ENCODE results near the gene MRGPRX3. TPM values are rescaled to one million over a fixed set of nuclear protein-coding genes. Genes with fewer than 3 reads are reported as not detected.

The MRGPRX3 gene
- total and polyA plus RNA-seq, 12 donors, result not detected

- H3K9me3 ChIP-seq, result peaks cover 0 to 8% (median 0%) of the 10 kb centered on the region in 11 donors
- DNase-seq (no peak), ATAC-seq (peak in 1 of 8 donors; percentile 37)
- 68 to 78% methylated on average over 4 of the region's 4 CpGs for WGBS, 2 donors
- H3K4me3 ChIP-seq, result no peak overlapping the region
- H3K4me1 ChIP-seq, result no peaks in the 10 kb centered on the region
- H3K27ac ChIP-seq, result no peak overlapping the region
- peaks cover 0 to 19% (median 5%) of the 10 kb centered on the region in 7 donors for H3K27me3 ChIP-seq
- no peaks in the 10 kb centered on the region for H3K36me3 ChIP-seq
- TF ChIP-seq CTCF (IDR thresholded peaks at IDR 0.05), result peak in 4 of 9 donors; percentile 18 to 48 (median 34)
- intact Hi-C loops (cut with DNase I), result no loop called here
Measured at GRCh38 chr11:18171377-18172000, 39.1 kb downstream of the MRGPRX3 start.

GRCh38 chr11:18172666-18173065 lies 40.3 kb downstream of the MRGPRX3 start, which contains the start of gene MRGPRX4:
MRGPRX4 (plus strand) TSS chr11:18172837; CDS start chr11:18173257, 420 bp downstream.
- peaks cover 0 to 26% (median 10%) of the 10 kb centered on the region in 7 donors for H3K27me3 ChIP-seq

GRCh38 chr11:18173225-18173866 lies 41.0 kb downstream of the MRGPRX3 start:
- H3K4me1 ChIP-seq, result no peaks in the 10 kb centered on the region
- no peak overlapping the region for H3K4me3 ChIP-seq
- no peaks in the 10 kb centered on the region for H3K9me3 ChIP-seq
- intact Hi-C loops (cut with DNase I), result no loop called here
- no peak overlapping the region for H3K27ac ChIP-seq
- no peaks in the 10 kb centered on the region for H3K36me3 ChIP-seq
- no peak for TF ChIP-seq CTCF (IDR thresholded peaks at IDR 0.05)
- WGBS, 2 donors, result 84 to 86% methylated on average over 28 of the region's 28 CpGs
- DNase-seq (no peak), ATAC-seq (no peak)
- peaks cover 0 to 32% (median 15%) of the 10 kb centered on the region in 7 donors for H3K27me3 ChIP-seq

More at GRCh38 chr11:18172666-18173065, 40.3 kb downstream of the MRGPRX3 start, which contains the start of gene MRGPRX4:
- H3K36me3 ChIP-seq, result no peaks in the 10 kb centered on the region
- intact Hi-C loops (cut with DNase I), result no loop called here
- H3K4me1 ChIP-seq, result no peaks in the 10 kb centered on the region
- no peak within 1 kb of the TSS for H3K4me3 ChIP-seq
- H3K27ac ChIP-seq, result no peak within 1 kb of the TSS
- no peaks in the 10 kb centered on the region for H3K9me3 ChIP-seq
- ATAC-seq (no peak), DNase-seq (no peak)
- WGBS, 2 donors, result 70 to 75% methylated on average over 3 of the region's 3 CpGs
- no peak for TF ChIP-seq CTCF (IDR thresholded peaks at IDR 0.05)

Other genes with a start within 250 kb of the MRGPRX3 start
- 10 to 100 TPM; 14.8 to 25.3 (median 19.8) TPM for gene SERGEF, start 119.5 kb upstream of the MRGPRX3 start, total RNA-seq
- gene SERGEF, start 119.5 kb upstream of the MRGPRX3 start, polyA plus RNA-seq, result 100 to 1,000 TPM in 1 of 2 donors, 10 to 100 TPM in 1; 19.8 to 105 TPM
- under 1 TPM; 0.04 to 0.16 (median 0.07) TPM for gene TPH1, start 86.3 kb upstream of the MRGPRX3 start, total RNA-seq
- gene TPH1, start 86.3 kb upstream of the MRGPRX3 start, polyA plus RNA-seq, result under 1 TPM; 0.03 to 0.29 TPM
- 10 to 100 TPM in 1 of 10 donors, 1 to 10 TPM in 9; 4.9 to 11.8 (median 7.1) TPM for gene SAAL1, start 26.5 kb upstream of the MRGPRX3 start, total RNA-seq
- 10 to 100 TPM in 1 of 2 donors, 1 to 10 TPM in 1; 6.5 to 16.5 TPM for gene SAAL1, start 26.5 kb upstream of the MRGPRX3 start, polyA plus RNA-seq
- gene MRGPRX4, start 40.3 kb downstream of the MRGPRX3 start, total RNA-seq, result not detected
- gene MRGPRX4, start 40.3 kb downstream of the MRGPRX3 start, polyA plus RNA-seq, result not detected
- not detected for gene SAA4, start 104.2 kb downstream of the MRGPRX3 start, total RNA-seq
- gene SAA4, start 104.2 kb downstream of the MRGPRX3 start, polyA plus RNA-seq, result not detected
- gene SAA2, start 116.1 kb downstream of the MRGPRX3 start, total RNA-seq, result 1 to 10 TPM in 2 of 10 donors, under 1 TPM in 2, not detected in 6; 0.61 to 4.1 (median 1.7) TPM
- gene SAA2, start 116.1 kb downstream of the MRGPRX3 start, polyA plus RNA-seq, result 1 to 10 TPM in 1 of 2 donors, not detected in 1; 2.1 TPM
- 10 to 100 TPM in 1 of 10 donors, 1 to 10 TPM in 5, under 1 TPM in 2, not detected in 2; 0.57 to 29.0 (median 1.6) TPM for gene SAA1, start 133.7 kb downstream of the MRGPRX3 start, total RNA-seq
- gene SAA1, start 133.7 kb downstream of the MRGPRX3 start, polyA plus RNA-seq, result 10 to 100 TPM; 10.1 to 16.1 TPM
- 10 to 100 TPM in 9 of 10 donors, 1 to 10 TPM in 1; 9.9 to 14.9 (median 12.5) TPM for gene HPS5, start 189.6 kb downstream of the MRGPRX3 start, total RNA-seq
- gene HPS5, start 189.6 kb downstream of the MRGPRX3 start, polyA plus RNA-seq, result 1 to 10 TPM; 5.3 to 5.5 TPM
- 10 to 100 TPM; 19.6 to 27.9 (median 25.2) TPM for gene GTF2H1, start 190.0 kb downstream of the MRGPRX3 start, total RNA-seq
- gene GTF2H1, start 190.0 kb downstream of the MRGPRX3 start, polyA plus RNA-seq, result 10 to 100 TPM; 14.9 to 15.5 TPM

Measured in heart right ventricle (tissue), 16 donors.